SK-N-SH (cell line): Measurements from ENCODE around the gene NEGR1. TPM values are rescaled to one million over a fixed set of nuclear protein-coding genes. Genes with fewer than 3 reads are reported as not detected.

Experiments
- CTCF ChIA-PET: fragments of 300-600, 350-600 bp; formaldehyde crosslinking; extraction: SDS; loops from one replicate; lab custom pipeline; 2021; lab: Yijun Ruan, JAX
- POLR2A ChIA-PET: fragments of 350-600 bp; sonication (Branson Sonifier 250); formaldehyde crosslinking; extraction: SDS; loops from one replicate; lab custom pipeline; 2020; ENCODE audit warnings: antibody characterized with exemption, inconsistent platforms; lab: Yijun Ruan, JAX
- DNase-seq: peaks from one replicate; pipeline ENCODE4 v3.0.0; 2012
- H2AFZ ChIP-seq: fragments of 200-600 bp; sonication (generic); 2 replicates; pipeline ENCODE4 v1.8.1; 2016; ENCODE audit warnings: antibody characterized with exemption, mild to moderate bottlenecking, low read depth
- H3F3A ChIP-seq: fragments of 200-600 bp; sonication (generic); replicated peaks from 2 replicates; pipeline ENCODE3; 2016; ENCODE audit warnings: antibody characterized with exemption, mild to moderate bottlenecking; ENCODE audit not compliant: insufficient read depth
- H3K27ac ChIP-seq, 2 experiments: fragments of 200-500 bp in 1 of 2; fragments of 200-600 bp in 1 of 2; sonication (Bioruptor generic) in 1 of 2; sonication (generic), shearing (Covaris generic) in 1 of 2; 2 replicates each; pipeline versions ENCODE4 v1.5.1 to v1.6.1; 2014 to 2016; ENCODE audit warnings: low read depth in 2 of 2, inconsistent platforms in 1 of 2, low read length in 1 of 2, mild to moderate bottlenecking in 1 of 2, mixed read lengths in 1 of 2
- H3K27me3 ChIP-seq: fragments of 200-600 bp; sonication (generic), shearing (Covaris generic); 2 replicates; pipeline ENCODE4 v1.6.1; 2016; ENCODE audit warnings: mixed run types; ENCODE audit not compliant: insufficient read depth
- H3K36me3 ChIP-seq, 2 experiments: fragments of 200-500 bp in 1 of 2; fragments of 200-600 bp in 1 of 2; sonication (Bioruptor generic) in 1 of 2; sonication (generic) in 1 of 2; replicated peaks in 1 of 2; 2 replicates each; pipeline versions ENCODE3 to v1.5.1; 2014 to 2016; ENCODE audit warnings: low read length in 1 of 2, mild to moderate bottlenecking in 1 of 2; ENCODE audit not compliant: insufficient read depth in 2 of 2, control insufficient read depth in 1 of 2
- H3K4me1 ChIP-seq, 2 experiments: fragments of 200-500 bp in 1 of 2; fragments of 200-600 bp in 1 of 2; sonication (Bioruptor generic) in 1 of 2; sonication (generic), shearing (Covaris generic) in 1 of 2; 2 replicates each; pipeline versions ENCODE4 v1.5.1 to v1.6.1; 2014 to 2016; ENCODE audit warnings: low read depth in 1 of 2, low read length in 1 of 2, mixed run types in 1 of 2; ENCODE audit not compliant: insufficient read depth in 2 of 2, control insufficient read depth in 1 of 2
- H3K4me2 ChIP-seq: fragments of 200-600 bp; sonication (generic), shearing (Covaris generic); 2 replicates; pipeline ENCODE4 v1.6.1; 2017; ENCODE audit warnings: mixed run types
- H3K4me3 ChIP-seq, 2 experiments: fragments of 200-500 bp in 1 of 2; fragments of 200-600 bp in 1 of 2; sonication (Bioruptor generic) in 1 of 2; sonication (generic), shearing (Covaris generic) in 1 of 2; 2 replicates each; pipeline versions ENCODE4 v1.5.1 to v1.8.1; 2014 to 2016; ENCODE audit warnings: low read depth in 2 of 2, inconsistent platforms in 1 of 2, low read length in 1 of 2, mild to moderate bottlenecking in 1 of 2, mixed read lengths in 1 of 2, moderate library complexity in 1 of 2
- H3K79me2 ChIP-seq: fragments of 200-600 bp; sonication (generic); 2 replicates; pipeline ENCODE4 v1.8.1; 2017; ENCODE audit warnings: mild to moderate bottlenecking; ENCODE audit not compliant: insufficient read depth
- H3K9ac ChIP-seq: fragments of 200-600 bp; sonication (generic); 2 replicates; pipeline ENCODE4 v1.6.1; 2017; ENCODE audit warnings: mixed run types
- H3K9me2 ChIP-seq: fragments of 200-600 bp; sonication (generic); 2 replicates; pipeline ENCODE4 v1.6.1; 2017; ENCODE audit warnings: mixed run types
- H3K9me3 ChIP-seq: fragments of 200-600 bp; sonication (generic); 2 replicates; pipeline ENCODE4 v1.6.1; 2017; ENCODE audit warnings: mixed run types, mild to moderate bottlenecking, moderate library complexity
- H4K20me1 ChIP-seq: fragments of 200-600 bp; sonication (generic); 2 replicates; pipeline ENCODE4 v1.6.1; 2017; ENCODE audit warnings: mild to moderate bottlenecking, mixed run types; ENCODE audit not compliant: insufficient read depth
- EP300 ChIP-seq, 2 experiments: IDR thresholded peaks; 2 replicates each; pipeline versions ENCODE4 v1.4.0 to v1.6.1; 2012; ENCODE audit warnings: borderline replicate concordance in 1 of 2, low read depth in 1 of 2, low read length in 1 of 2
- FOSL2 ChIP-seq: IDR thresholded peaks from 2 replicates; pipeline ENCODE4 v1.4.0; 2012; ENCODE audit warnings: low read depth, mild to moderate bottlenecking, moderate library complexity, borderline replicate concordance
- PBX3 ChIP-seq: IDR thresholded peaks from 2 replicates; pipeline ENCODE4; 2012
- POLR2AphosphoS5 ChIP-seq: IDR thresholded peaks from 2 replicates; pipeline ENCODE4 v1.6.1; 2012; ENCODE audit warnings: low read depth, low read length
- RCOR1 ChIP-seq: fragments of 150-350 bp; IDR thresholded peaks from 2 replicates; pipeline ENCODE4 v1.6.1; 2017; ENCODE audit warnings: antibody characterized with exemption, low read length
- SMC3 ChIP-seq: IDR thresholded peaks from 2 replicates; pipeline ENCODE4 v1.6.1; 2012; ENCODE audit warnings: low read depth, low read length, improper control_type of control experiment
- USF2 ChIP-seq: fragments of 150-350 bp; IDR thresholded peaks from 2 replicates; pipeline ENCODE4 v1.6.1; 2017; ENCODE audit warnings: antibody characterized with exemption, low read length, low read depth, borderline replicate concordance
- YY1 ChIP-seq: IDR thresholded peaks from 2 replicates; pipeline ENCODE4 v1.4.0; 2012; ENCODE audit warnings: low read depth, mild to moderate bottlenecking
- ZBTB33 ChIP-seq: IDR thresholded peaks from 2 replicates; pipeline ENCODE4 v1.4.0; 2012; ENCODE audit warnings: low read depth, borderline replicate concordance
- whole genome bisulfite sequencing: methylation state at CpG from one replicate; pipeline ENCODE4 v1.1.6; 2017; ENCODE audit warnings: low lambda C conversion rate; 5-methylcytosine and 5-hydroxymethylcytosine counted together
- polyA plus RNA-seq, 3 experiments: library from polyadenylated mRNA; depleted of rRNA; stranded (reverse); fragments of >200 nt; gene quantifications; 2 replicates each; pipeline ENCODE4 v1.2.3, GENCODE V29; 2012

NEGR1 gene
- polyA plus RNA-seq, 1 of the 3 experiments (the other 2 are of a cell fraction) = 0.21 TPM

GRCh38 chr1:71364236-71364635 is 918.1 kb downstream of the NEGR1 start:
- no peak for DNase-seq
- no peak overlapping the region for H3K27ac ChIP-seq
- H3K27me3 ChIP-seq = no peaks in the 10 kb centered on the region
- no peaks in the 10 kb centered on the region for H4K20me1 ChIP-seq
- CTCF ChIA-PET = no interaction called here
- no peak overlapping the region for H3K9ac ChIP-seq
- TF ChIP-seq ZBTB33 (no peak), POLR2AphosphoS5 (no peak), RCOR1 (no peak), FOSL2 (no peak), PBX3 (no peak), USF2 (no peak), SMC3 (no peak)
- H2AFZ ChIP-seq = no peak overlapping the region
- no peak overlapping the region for H3K4me2 ChIP-seq
- WGBS = 61% methylated on average over 2 of the region's 2 CpGs
- no peaks in the 10 kb centered on the region for H3K9me3 ChIP-seq
- H3K4me3 ChIP-seq = no peak overlapping the region
- no peaks in the 10 kb centered on the region for H3K36me3 ChIP-seq
- no peaks in the 10 kb centered on the region for H3F3A ChIP-seq
- H3K9me2 ChIP-seq = no peaks in the 10 kb centered on the region
- POLR2A ChIA-PET = no interaction called here
- no peaks in the 10 kb centered on the region for H3K4me1 ChIP-seq
- no peaks in the 10 kb centered on the region for H3K79me2 ChIP-seq

DNA sequence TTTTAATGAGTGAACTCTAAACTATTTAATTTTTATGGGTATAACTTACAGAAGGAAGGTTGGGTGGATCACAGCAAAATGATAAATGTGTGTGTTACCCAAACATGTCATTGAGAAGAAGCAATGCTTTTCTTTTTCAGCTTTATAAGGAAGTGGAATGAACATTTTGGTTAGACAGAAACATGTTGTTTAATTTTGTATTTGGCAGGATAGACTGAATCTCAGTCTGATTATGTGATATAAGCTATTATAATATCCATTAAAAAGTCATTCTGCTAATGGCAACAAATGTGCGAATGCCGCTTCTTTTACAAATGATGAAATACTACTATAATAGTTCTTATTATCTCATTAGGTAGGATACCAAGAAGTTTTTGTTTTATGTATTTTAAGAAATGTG is 919.6 kb downstream of the NEGR1 start:
- Histone ChIP-seq H3F3A (no peaks in the 10 kb centered on the region), H3K79me2 (no peaks in the 10 kb centered on the region), H3K36me3 (no peaks in the 10 kb centered on the region), H3K9ac (no peak overlapping the region), H3K9me2 (no peaks in the 10 kb centered on the region), H3K9me3 (no peaks in the 10 kb centered on the region), H3K4me1 (no peaks in the 10 kb centered on the region), H4K20me1 (no peaks in the 10 kb centered on the region), H3K27ac (no peak overlapping the region), H3K4me2 (no peak overlapping the region), H2AFZ (no peak overlapping the region), H3K4me3 (no peak overlapping the region), H3K27me3 (no peaks in the 10 kb centered on the region)
- ChIA-PET CTCF (no interaction called here), POLR2A (no interaction called here)
- WGBS = 85% methylated on average over 2 of the region's 2 CpGs
- no peak for TF ChIP-seq YY1
- no peak for TF ChIP-seq EP300 (IDR thresholded peaks at IDR 0.05; ENCODE audit: borderline replicate concordance in 1 of 2, low read depth in 1 of 2, low read length in 1 of 2)
- DNase-seq = no peak
